ENCODE measurements around the gene COL9A3.

DNA sequence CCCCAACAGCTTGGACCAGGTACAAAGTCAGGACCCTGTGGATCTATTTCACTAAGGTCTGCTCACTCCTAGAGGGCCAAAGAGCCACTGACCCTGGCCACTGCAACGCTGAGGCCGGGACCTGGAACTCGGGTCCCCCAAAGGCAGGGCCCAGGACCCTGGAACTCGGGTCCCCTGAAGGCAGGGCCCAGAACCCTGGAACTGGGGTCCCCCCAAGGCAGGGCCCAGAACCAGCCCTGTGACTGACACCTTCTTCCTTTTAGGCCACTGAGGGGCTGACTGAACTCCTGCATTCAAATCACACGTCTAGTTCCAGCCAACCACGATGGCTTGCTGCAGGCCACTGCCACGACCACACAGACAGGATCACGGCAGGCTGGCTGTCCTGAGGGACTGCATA is 35.3 kb downstream of the COL9A3 start:
- TF ChIP-seq, protein P1, sequence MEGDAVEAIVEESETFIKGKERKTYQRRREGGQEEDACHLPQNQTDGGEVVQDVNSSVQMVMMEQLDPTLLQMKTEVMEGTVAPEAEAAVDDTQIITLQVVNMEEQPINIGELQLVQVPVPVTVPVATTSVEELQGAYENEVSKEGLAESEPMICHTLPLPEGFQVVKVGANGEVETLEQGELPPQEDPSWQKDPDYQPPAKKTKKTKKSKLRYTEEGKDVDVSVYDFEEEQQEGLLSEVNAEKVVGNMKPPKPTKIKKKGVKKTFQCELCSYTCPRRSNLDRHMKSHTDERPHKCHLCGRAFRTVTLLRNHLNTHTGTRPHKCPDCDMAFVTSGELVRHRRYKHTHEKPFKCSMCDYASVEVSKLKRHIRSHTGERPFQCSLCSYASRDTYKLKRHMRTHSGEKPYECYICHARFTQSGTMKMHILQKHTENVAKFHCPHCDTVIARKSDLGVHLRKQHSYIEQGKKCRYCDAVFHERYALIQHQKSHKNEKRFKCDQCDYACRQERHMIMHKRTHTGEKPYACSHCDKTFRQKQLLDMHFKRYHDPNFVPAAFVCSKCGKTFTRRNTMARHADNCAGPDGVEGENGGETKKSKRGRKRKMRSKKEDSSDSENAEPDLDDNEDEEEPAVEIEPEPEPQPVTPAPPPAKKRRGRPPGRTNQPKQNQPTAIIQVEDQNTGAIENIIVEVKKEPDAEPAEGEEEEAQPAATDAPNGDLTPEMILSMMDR (IDR thresholded peaks at IDR 0.05; ENCODE audit: insufficient read depth, low read length): no peak
- no peak for TF ChIP-seq POLR2AphosphoS5 (IDR thresholded peaks at IDR 0.05; ENCODE audit: low read depth)
- TF ChIP-seq GABPA (IDR thresholded peaks at IDR 0.05; ENCODE audit: low read depth): no peak
- TF ChIP-seq SPI1 (IDR thresholded peaks at IDR 0.05; ENCODE audit: borderline replicate concordance, low read depth): no peak

All from HL-60 (cell line).